Astrocyte of the cerebellum (primary cell): ENCODE data around the gene TMEM263.

Experiments used
- DNase-seq: peaks from one replicate; pipeline ENCODE4 v3.0.0-alpha.2; 2011; ENCODE audit warnings: low read depth
- H3K4me3 ChIP-seq: 2 replicates; pipeline ENCODE4 v1.5.1; 2011; ENCODE audit warnings: mild to moderate bottlenecking, low read depth, low read length, moderate library complexity
- in situ Hi-C: cut with HindIII; loops from 2 replicates; pipeline ENCODE4 v1.10.0; 2017; ENCODE audit warnings: low sequenced_read_pairs
- TF ChIP-seq, protein P1 (sequence below): IDR thresholded peaks from 2 replicates; pipeline ENCODE4 v1.5.1; 2012; ENCODE audit warnings: low read length, low read depth, moderate library complexity, mild to moderate bottlenecking; ENCODE audit errors: missing control alignments

TMEM263 gene

DNA sequence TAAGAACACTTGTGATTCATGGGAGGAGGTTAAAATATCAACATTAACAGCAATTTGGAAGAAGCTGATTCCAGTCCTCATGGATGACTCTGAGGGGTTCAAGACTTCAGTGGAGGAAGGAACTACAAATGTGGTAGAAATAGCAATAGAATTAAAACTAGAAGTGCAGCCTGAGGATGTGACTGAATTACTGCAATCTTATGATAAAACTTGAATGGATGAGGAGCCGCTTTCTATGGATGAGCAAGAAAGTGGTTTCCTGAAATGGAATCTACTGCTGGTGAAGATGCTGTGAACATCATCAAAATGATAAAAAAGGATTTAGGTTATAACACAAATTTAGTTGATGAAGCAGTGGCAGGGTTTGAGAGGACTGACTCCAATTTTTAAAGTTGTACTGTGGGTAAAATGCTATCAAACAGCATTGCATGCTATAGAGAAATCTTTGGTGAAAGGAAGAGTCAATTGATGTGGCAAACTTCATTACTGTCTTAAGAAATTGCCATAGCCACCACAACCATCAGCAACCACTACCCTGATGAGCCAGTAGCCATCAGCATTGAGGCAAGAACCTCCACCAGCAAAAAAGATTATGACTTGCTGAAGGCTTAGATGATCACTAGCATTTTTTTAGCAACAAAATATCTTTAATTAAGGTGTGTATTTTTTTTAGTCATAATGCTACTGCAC lies 57.2 kb downstream of the TMEM263 start:
- no peak overlapping the region for H3K4me3 ChIP-seq
- DNase-seq: no peak
- in situ Hi-C loops: no loop called here
- TF ChIP-seq, protein P1, sequence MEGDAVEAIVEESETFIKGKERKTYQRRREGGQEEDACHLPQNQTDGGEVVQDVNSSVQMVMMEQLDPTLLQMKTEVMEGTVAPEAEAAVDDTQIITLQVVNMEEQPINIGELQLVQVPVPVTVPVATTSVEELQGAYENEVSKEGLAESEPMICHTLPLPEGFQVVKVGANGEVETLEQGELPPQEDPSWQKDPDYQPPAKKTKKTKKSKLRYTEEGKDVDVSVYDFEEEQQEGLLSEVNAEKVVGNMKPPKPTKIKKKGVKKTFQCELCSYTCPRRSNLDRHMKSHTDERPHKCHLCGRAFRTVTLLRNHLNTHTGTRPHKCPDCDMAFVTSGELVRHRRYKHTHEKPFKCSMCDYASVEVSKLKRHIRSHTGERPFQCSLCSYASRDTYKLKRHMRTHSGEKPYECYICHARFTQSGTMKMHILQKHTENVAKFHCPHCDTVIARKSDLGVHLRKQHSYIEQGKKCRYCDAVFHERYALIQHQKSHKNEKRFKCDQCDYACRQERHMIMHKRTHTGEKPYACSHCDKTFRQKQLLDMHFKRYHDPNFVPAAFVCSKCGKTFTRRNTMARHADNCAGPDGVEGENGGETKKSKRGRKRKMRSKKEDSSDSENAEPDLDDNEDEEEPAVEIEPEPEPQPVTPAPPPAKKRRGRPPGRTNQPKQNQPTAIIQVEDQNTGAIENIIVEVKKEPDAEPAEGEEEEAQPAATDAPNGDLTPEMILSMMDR: no peak

DNA sequence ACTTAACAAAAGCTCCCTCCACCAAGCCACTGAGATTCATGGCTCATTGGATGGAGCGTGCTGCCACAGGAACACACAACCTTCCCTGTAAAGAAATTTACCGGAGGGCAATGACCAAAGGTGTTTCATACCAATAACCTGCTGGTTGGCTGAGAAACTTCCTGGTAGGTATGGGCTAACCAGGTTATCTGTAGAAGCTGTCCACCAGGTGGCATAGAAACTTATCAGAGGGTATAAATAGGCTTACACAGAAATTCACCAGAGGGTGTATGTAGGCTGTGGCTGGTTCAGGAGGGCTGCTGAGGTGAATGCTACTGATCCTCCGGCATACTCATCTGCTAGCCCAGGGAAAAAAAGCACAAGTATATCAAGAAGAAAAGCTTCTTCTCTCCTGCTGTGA lies 58.3 kb downstream of the TMEM263 start:
- no peak overlapping the region for H3K4me3 ChIP-seq
- TF ChIP-seq, protein P1: no peak
- DNase-seq: no peak
- in situ Hi-C loops: no loop called here

DNA sequence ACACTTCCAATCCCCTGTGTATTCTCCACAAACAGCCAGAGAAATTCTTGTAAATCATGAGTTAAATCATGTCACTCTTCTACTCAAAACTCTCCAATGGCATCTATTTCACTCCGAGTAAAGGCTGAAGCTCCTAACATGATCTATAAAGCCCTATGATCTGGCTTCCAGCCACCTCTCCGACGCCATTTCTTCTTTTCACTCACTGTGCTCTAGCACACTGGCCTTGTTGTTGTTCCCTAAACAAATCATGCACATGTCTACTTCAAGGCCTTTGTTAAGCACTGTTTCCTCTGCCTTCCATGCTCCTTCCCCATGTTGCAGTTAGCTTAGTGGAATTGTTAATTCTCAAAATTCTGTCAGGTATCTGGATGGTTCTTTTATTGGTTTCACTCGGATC lies 61.3 kb downstream of the TMEM263 start:
- in situ Hi-C loops: no loop called here
- no peak for DNase-seq
- TF ChIP-seq, protein P1: no peak

DNA sequence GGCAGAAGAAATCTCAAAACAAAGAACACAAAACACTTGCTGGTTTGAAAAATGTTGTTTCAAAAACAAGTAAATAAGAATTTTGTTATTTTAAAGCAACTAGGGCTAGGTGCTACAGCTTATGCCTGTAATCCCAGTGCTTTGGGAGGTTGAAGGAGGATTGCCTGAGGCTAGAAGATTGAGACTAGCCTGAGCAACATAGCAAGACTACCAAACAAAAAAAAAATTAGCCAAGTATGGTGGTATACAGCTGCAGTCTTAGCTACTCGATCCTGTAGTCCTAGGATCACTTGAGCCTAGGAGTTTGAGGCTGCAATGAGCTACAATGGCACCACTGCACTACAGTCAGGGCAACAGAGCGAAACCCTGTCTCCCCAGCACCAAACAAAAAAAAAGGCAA lies 63.8 kb downstream of the TMEM263 start:
- TF ChIP-seq, protein P1: no peak
- no peak for DNase-seq
- in situ Hi-C loops: no loop called here
- H3K4me3 ChIP-seq: no peak overlapping the region

More for the DNA sequence above, 61.3 kb downstream of the TMEM263 start:
- H3K4me3 ChIP-seq: no peak overlapping the region
